ENCODE results near the gene MPHOSPH10.

GRCh38 chr2:71130905-71131244 lies 441 bp downstream of the MPHOSPH10 start:
- TF ChIP-seq ZFP3 (CRISPR knock-in tag; IDR thresholded peaks at IDR 0.05) (no peak), ZNF565 (CRISPR knock-in tag; conservative IDR thresholded peaks at IDR 0.05; ENCODE audit: low read depth) (no peak), PATZ1 (CRISPR knock-in tag; IDR thresholded peaks at IDR 0.05; ENCODE audit: borderline replicate concordance) (no peak), ESRRG (CRISPR knock-in tag; IDR thresholded peaks at IDR 0.05) (no peak), CREB5 (CRISPR knock-in tag; IDR thresholded peaks at IDR 0.05; ENCODE audit: low read depth) (no peak), ARNTL (CRISPR knock-in tag; IDR thresholded peaks at IDR 0.05; ENCODE audit: borderline replicate concordance, low read depth) (no peak), OSR1 (CRISPR knock-in tag; IDR thresholded peaks at IDR 0.05) (no peak), CSDC2 (CRISPR knock-in tag; IDR thresholded peaks at IDR 0.05) (no peak), ZFP30 (CRISPR knock-in tag; IDR thresholded peaks at IDR 0.05) (no peak), PPARA (CRISPR knock-in tag; IDR thresholded peaks at IDR 0.05; ENCODE audit: borderline replicate concordance) (no peak), RARB (CRISPR knock-in tag; IDR thresholded peaks at IDR 0.05) (no peak), POU6F1 (CRISPR knock-in tag; IDR thresholded peaks at IDR 0.05; ENCODE audit: borderline replicate concordance, low read depth) (no peak)
